Measurements from ENCODE around the gene SPECC1L.

DNA sequence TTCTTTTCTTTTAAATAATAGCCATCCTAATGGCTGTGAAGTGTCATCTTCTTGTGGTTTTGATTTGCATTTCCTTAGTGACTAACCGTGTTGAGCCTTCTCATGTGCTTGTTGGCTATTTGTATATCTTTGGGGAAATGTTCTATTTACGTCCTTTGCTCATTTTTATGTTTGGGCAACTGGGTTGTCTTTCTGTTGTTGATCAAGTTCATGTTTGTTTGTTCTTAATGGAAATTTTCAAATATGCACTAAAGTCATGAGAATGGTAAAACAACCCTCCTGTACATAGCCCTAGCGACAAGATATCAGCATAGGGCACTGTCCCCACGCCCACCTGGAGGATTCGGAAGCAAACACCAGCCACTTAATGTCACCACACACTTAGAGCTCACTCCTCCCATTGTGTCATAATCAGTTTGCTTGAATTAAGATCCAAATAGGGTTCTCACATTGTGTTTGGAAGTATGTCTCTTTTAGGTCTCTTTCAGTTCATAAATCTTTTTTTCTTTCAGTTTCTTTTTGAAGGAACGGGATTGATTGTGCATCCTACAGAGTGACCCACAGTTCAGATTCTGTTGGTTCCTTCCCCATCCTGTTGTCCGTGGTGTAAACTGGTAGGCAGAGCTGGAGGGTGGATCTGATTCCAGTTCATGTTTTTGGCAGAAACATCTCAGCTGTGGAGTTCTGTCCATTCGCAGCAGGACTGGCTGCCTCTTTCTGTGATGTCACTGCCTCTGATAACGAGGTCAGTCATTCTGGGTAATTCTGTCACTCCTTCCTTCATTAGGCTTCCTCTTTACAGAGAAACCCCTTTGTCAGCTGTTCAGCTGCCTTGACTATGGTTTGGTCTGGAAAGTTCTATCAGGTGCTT, 130.3 kb downstream of the SPECC1L start:
- TF ChIP-seq TAF1 (IDR thresholded peaks at IDR 0.05; ENCODE audit: borderline replicate concordance, insufficient read depth, low read length) (no peak), POLR2AphosphoS5 (IDR thresholded peaks at IDR 0.05; ENCODE audit: low read depth, low read length) (no peak), SIN3A (IDR thresholded peaks at IDR 0.05; ENCODE audit: borderline replicate concordance, insufficient read depth, low read length) (no peak), FOXP2 (optimal IDR thresholded peaks at IDR 0.05; ENCODE audit: borderline replicate concordance, extremely low read depth, extremely low read length, insufficient read depth) (no peak)
- TF ChIP-seq, protein P1, sequence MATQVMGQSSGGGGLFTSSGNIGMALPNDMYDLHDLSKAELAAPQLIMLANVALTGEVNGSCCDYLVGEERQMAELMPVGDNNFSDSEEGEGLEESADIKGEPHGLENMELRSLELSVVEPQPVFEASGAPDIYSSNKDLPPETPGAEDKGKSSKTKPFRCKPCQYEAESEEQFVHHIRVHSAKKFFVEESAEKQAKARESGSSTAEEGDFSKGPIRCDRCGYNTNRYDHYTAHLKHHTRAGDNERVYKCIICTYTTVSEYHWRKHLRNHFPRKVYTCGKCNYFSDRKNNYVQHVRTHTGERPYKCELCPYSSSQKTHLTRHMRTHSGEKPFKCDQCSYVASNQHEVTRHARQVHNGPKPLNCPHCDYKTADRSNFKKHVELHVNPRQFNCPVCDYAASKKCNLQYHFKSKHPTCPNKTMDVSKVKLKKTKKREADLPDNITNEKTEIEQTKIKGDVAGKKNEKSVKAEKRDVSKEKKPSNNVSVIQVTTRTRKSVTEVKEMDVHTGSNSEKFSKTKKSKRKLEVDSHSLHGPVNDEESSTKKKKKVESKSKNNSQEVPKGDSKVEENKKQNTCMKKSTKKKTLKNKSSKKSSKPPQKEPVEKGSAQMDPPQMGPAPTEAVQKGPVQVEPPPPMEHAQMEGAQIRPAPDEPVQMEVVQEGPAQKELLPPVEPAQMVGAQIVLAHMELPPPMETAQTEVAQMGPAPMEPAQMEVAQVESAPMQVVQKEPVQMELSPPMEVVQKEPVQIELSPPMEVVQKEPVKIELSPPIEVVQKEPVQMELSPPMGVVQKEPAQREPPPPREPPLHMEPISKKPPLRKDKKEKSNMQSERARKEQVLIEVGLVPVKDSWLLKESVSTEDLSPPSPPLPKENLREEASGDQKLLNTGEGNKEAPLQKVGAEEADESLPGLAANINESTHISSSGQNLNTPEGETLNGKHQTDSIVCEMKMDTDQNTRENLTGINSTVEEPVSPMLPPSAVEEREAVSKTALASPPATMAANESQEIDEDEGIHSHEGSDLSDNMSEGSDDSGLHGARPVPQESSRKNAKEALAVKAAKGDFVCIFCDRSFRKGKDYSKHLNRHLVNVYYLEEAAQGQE (IDR thresholded peaks at IDR 0.05; ENCODE audit: insufficient read depth in 1 of 2, low read depth in 2 of 2, low read length in 2 of 2), result no peak
